ENCODE results near the gene ANKS6.

The ANKS6 gene

DNA sequence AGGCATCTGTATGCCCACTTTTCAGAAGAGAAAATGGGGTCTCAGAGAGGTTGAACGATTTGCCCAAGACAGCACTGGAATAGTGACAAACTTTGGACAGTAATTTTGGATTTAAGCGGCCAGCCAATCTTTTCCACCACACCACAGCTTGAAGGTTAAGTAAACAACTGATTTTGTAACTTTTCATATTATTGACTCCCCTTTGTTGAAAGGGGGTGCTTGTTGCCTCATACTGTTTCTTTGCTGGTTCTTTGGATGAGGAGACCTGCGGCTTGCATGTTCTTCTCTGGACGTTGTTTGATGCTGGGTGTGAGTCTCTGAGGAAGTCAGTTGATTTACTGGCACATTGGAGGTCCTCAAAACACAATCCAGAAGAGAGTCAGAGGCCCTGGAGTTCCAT lies 76.0 kb downstream of the ANKS6 start:
- DNase-seq (no peak), ATAC-seq (ENCODE audit: insufficient read depth, low read depth) (no peak)
- no peak overlapping the region for H3K27ac ChIP-seq (ENCODE audit: low read length)
- no peaks in the 10 kb centered on the region for H3K4me1 ChIP-seq (ENCODE audit: insufficient read depth, low read length)
- no peak for TF ChIP-seq EZH2 (IDR thresholded peaks at IDR 0.05; ENCODE audit: borderline replicate concordance, low read depth, low read length, severe bottlenecking)
- TF ChIP-seq, protein P1, sequence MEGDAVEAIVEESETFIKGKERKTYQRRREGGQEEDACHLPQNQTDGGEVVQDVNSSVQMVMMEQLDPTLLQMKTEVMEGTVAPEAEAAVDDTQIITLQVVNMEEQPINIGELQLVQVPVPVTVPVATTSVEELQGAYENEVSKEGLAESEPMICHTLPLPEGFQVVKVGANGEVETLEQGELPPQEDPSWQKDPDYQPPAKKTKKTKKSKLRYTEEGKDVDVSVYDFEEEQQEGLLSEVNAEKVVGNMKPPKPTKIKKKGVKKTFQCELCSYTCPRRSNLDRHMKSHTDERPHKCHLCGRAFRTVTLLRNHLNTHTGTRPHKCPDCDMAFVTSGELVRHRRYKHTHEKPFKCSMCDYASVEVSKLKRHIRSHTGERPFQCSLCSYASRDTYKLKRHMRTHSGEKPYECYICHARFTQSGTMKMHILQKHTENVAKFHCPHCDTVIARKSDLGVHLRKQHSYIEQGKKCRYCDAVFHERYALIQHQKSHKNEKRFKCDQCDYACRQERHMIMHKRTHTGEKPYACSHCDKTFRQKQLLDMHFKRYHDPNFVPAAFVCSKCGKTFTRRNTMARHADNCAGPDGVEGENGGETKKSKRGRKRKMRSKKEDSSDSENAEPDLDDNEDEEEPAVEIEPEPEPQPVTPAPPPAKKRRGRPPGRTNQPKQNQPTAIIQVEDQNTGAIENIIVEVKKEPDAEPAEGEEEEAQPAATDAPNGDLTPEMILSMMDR (IDR thresholded peaks at IDR 0.05; ENCODE audit: borderline replicate concordance, extremely low read depth, low read length, poor library complexity, severe bottlenecking): no peak
- no peaks in the 10 kb centered on the region for H3K9me3 ChIP-seq (ENCODE audit: insufficient read depth, low read length, severe bottlenecking)
- H3K36me3 ChIP-seq (ENCODE audit: insufficient read depth, low read length): no peaks in the 10 kb centered on the region
- no peaks in the 10 kb centered on the region for H3K79me2 ChIP-seq (ENCODE audit: insufficient read depth, low read length)
- H3K4me3 ChIP-seq (ENCODE audit: low read depth in 1 of 2, low read length in 2 of 2): no peak overlapping the region
- H4K20me1 ChIP-seq (ENCODE audit: insufficient read depth, low read length): no peaks in the 10 kb centered on the region
- no peak overlapping the region for H3K4me2 ChIP-seq (ENCODE audit: insufficient read depth, low read length)
- no peak overlapping the region for H3K9ac ChIP-seq (ENCODE audit: low read depth, low read length)
- peaks cover under 1% of the 10 kb centered on the region for H3K27me3 ChIP-seq (ENCODE audit: insufficient read depth, low read length, poor library complexity)
- no peak overlapping the region for H2AFZ ChIP-seq (ENCODE audit: low read depth, low read length)

DNA sequence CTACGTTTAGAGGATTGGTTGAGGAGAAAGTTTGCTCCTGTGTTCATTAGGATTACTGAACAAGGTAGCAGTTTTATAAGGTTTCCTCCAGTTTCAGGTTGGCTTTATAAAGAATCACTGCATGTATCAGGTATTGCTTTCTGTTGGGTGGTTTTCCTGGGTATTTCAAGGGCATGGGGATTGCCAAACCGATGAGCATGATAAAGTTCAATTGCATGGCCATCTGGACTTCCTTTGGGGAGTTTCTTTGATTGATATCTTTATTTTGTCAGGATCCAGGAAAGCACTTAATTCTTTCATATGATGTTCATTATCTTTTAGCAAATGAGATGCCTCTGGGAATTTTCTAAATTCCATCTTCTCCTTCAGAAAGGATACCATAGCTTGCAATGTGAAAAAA lies 77.3 kb downstream of the ANKS6 start:
- Histone ChIP-seq H3K4me1 (ENCODE audit: insufficient read depth, low read length) (no peaks in the 10 kb centered on the region), H4K20me1 (ENCODE audit: insufficient read depth, low read length) (no peaks in the 10 kb centered on the region), H2AFZ (ENCODE audit: low read depth, low read length) (no peak overlapping the region), H3K4me2 (ENCODE audit: insufficient read depth, low read length) (no peak overlapping the region), H3K27me3 (ENCODE audit: insufficient read depth, low read length, poor library complexity) (no peaks in the 10 kb centered on the region), H3K9me3 (ENCODE audit: insufficient read depth, low read length, severe bottlenecking) (no peaks in the 10 kb centered on the region), H3K27ac (ENCODE audit: low read length) (no peak overlapping the region), H3K4me3 (ENCODE audit: low read depth in 1 of 2, low read length in 2 of 2) (no peak overlapping the region), H3K9ac (ENCODE audit: low read depth, low read length) (no peak overlapping the region), H3K79me2 (ENCODE audit: insufficient read depth, low read length) (no peaks in the 10 kb centered on the region), H3K36me3 (ENCODE audit: insufficient read depth, low read length) (no peaks in the 10 kb centered on the region)
- DNase-seq (no peak), ATAC-seq (ENCODE audit: insufficient read depth, low read depth) (no peak)
- TF ChIP-seq, protein P1 (IDR thresholded peaks at IDR 0.05; ENCODE audit: borderline replicate concordance, extremely low read depth, low read length, poor library complexity, severe bottlenecking): no peak
- no peak for TF ChIP-seq EZH2 (IDR thresholded peaks at IDR 0.05; ENCODE audit: borderline replicate concordance, low read depth, low read length, severe bottlenecking)

DNA sequence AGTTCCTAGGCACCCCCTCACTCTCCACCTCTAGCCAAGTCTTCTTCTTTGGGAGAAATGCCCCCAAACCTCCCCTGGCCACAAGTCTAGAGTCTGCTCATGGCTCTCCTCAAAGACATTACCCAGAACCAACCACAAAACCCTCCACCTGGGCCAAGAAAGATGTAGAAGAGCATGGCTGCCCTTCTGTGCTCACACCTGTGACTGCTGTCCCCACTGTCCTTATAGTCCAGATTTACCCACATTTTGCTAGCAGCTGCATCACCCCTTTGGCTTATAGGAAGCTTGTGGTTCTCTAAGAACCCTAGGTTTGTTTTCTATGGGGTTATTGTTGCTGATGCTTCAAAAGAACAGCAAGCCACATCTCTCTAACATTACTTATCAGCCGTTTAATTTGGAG lies 81.5 kb downstream of the ANKS6 start:
- Histone ChIP-seq H2AFZ (ENCODE audit: low read depth, low read length) (no peak overlapping the region), H3K27ac (ENCODE audit: low read length) (no peak overlapping the region), H3K9me3 (ENCODE audit: insufficient read depth, low read length, severe bottlenecking) (no peaks in the 10 kb centered on the region), H3K36me3 (ENCODE audit: insufficient read depth, low read length) (no peaks in the 10 kb centered on the region), H4K20me1 (ENCODE audit: insufficient read depth, low read length) (no peaks in the 10 kb centered on the region), H3K4me3 (ENCODE audit: low read depth in 1 of 2, low read length in 2 of 2) (no peak overlapping the region), H3K27me3 (ENCODE audit: insufficient read depth, low read length, poor library complexity) (no peaks in the 10 kb centered on the region), H3K4me1 (ENCODE audit: insufficient read depth, low read length) (no peaks in the 10 kb centered on the region), H3K79me2 (ENCODE audit: insufficient read depth, low read length) (no peaks in the 10 kb centered on the region), H3K9ac (ENCODE audit: low read depth, low read length) (no peak overlapping the region), H3K4me2 (ENCODE audit: insufficient read depth, low read length) (no peak overlapping the region)
- ATAC-seq (ENCODE audit: insufficient read depth, low read depth): no peak
- no peak for TF ChIP-seq EZH2 (IDR thresholded peaks at IDR 0.05; ENCODE audit: borderline replicate concordance, low read depth, low read length, severe bottlenecking)
- no peak for DNase-seq

DNA sequence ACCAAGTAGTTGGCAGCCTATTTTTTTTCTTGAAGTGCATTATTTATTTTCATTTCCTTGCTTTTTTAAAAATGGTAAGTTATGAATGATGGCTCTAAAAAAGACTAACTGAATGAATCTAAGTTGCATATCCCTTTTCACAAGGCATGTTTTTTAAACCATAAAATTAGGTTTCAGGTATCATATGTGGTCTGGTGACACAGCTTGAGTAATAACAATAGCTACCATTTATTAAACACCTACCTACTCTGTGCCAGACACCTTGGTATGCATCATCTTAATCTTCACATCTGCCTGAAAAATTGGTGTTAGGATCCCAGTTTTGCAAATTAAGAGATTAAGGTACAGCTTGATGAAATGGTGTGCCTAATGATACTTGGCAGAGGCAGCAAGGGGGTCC lies 83.4 kb downstream of the ANKS6 start:
- H3K27ac ChIP-seq (ENCODE audit: low read length): no peak overlapping the region
- no peaks in the 10 kb centered on the region for H3K27me3 ChIP-seq (ENCODE audit: insufficient read depth, low read length, poor library complexity)
- no peak overlapping the region for H3K4me3 ChIP-seq (ENCODE audit: low read depth in 1 of 2, low read length in 2 of 2)
- ATAC-seq (ENCODE audit: insufficient read depth, low read depth): no peak
- H3K36me3 ChIP-seq (ENCODE audit: insufficient read depth, low read length): no peaks in the 10 kb centered on the region
- H4K20me1 ChIP-seq (ENCODE audit: insufficient read depth, low read length): no peaks in the 10 kb centered on the region
- H3K79me2 ChIP-seq (ENCODE audit: insufficient read depth, low read length): no peaks in the 10 kb centered on the region
- no peaks in the 10 kb centered on the region for H3K9me3 ChIP-seq (ENCODE audit: insufficient read depth, low read length, severe bottlenecking)
- H3K9ac ChIP-seq (ENCODE audit: low read depth, low read length): no peak overlapping the region
- H2AFZ ChIP-seq (ENCODE audit: low read depth, low read length): no peak overlapping the region
- TF ChIP-seq, protein P1 (IDR thresholded peaks at IDR 0.05; ENCODE audit: borderline replicate concordance, extremely low read depth, low read length, poor library complexity, severe bottlenecking): no peak
- TF ChIP-seq EZH2 (IDR thresholded peaks at IDR 0.05; ENCODE audit: borderline replicate concordance, low read depth, low read length, severe bottlenecking): no peak
- no peak for DNase-seq
- no peak overlapping the region for H3K4me2 ChIP-seq (ENCODE audit: insufficient read depth, low read length)
- no peaks in the 10 kb centered on the region for H3K4me1 ChIP-seq (ENCODE audit: insufficient read depth, low read length)

All from DND-41 (cell line).